GM12878 (cell line): ENCODE data around the gene GNL3. TPM values are rescaled to one million over a fixed set of nuclear protein-coding genes. Genes with fewer than 3 reads are reported as not detected.
A peak's percentile ranks its signal among the peaks of the same experiment; 100 is the strongest.

Source experiments
- BACH1 ChIP-seq: fragments of 450-650 bp; IDR thresholded peaks from 2 replicates; pipeline ENCODE4 v1.6.1; 2017; ENCODE audit warnings: mild to moderate bottlenecking, borderline replicate concordance
- BCLAF1 ChIP-seq: fragments of 450-650 bp; IDR thresholded peaks from 2 replicates; pipeline ENCODE4 v1.6.1; 2017; ENCODE audit warnings: antibody characterized with exemption, mild to moderate bottlenecking, moderate library complexity
- BMI1 ChIP-seq: fragments of 450-650 bp; IDR thresholded peaks from 2 replicates; pipeline ENCODE4 v1.6.1; 2016; ENCODE audit warnings: mild to moderate bottlenecking, moderate library complexity, borderline replicate concordance
- CHD2 ChIP-seq: IDR thresholded peaks from 2 replicates; pipeline ENCODE4 v1.6.1; 2011; ENCODE audit warnings: low read depth, low read length, improper control_type of control experiment, borderline replicate concordance
- E2F4 ChIP-seq: IDR thresholded peaks from 2 replicates; pipeline ENCODE4 v1.6.1; 2012; ENCODE audit warnings: low read depth, low read length, improper control_type of control experiment
- HDAC2 ChIP-seq: fragments of 200-600 bp; sonication (generic); IDR thresholded peaks from 2 replicates; pipeline ENCODE4 v1.6.1; 2017
- HDAC6 ChIP-seq: fragments of 200-600 bp; sonication (generic); IDR thresholded peaks from one replicate; pipeline ENCODE4 v1.8.0; 2017; ENCODE audit warnings: antibody characterized with exemption; ENCODE audit not compliant: unreplicated experiment
- IKZF2 ChIP-seq, 2 experiments: fragments of 450-650 bp; IDR thresholded peaks; 2 replicates each; pipeline ENCODE4 v1.6.1; 2017; ENCODE audit warnings: mild to moderate bottlenecking in 2 of 2, moderate library complexity in 2 of 2
- JUNB ChIP-seq: IDR thresholded peaks from 2 replicates; pipeline ENCODE4 v1.6.1; 2016; ENCODE audit warnings: antibody characterized with exemption, mild to moderate bottlenecking
- PAX5 ChIP-seq: IDR thresholded peaks from 2 replicates; pipeline ENCODE4 v1.6.1; 2011; ENCODE audit warnings: low read depth, low read length, borderline replicate concordance
- PKNOX1 ChIP-seq: fragments of 450-650 bp; IDR thresholded peaks from 2 replicates; pipeline ENCODE4 v1.6.1; 2016; ENCODE audit warnings: mild to moderate bottlenecking
- REST ChIP-seq: IDR thresholded peaks from 2 replicates; pipeline ENCODE4 v1.6.1; 2012; ENCODE audit warnings: mild to moderate bottlenecking, low read depth, low read length
- ZBTB33 ChIP-seq: fragments of 450-650 bp; IDR thresholded peaks from 2 replicates; pipeline ENCODE4 v1.6.1; 2017; ENCODE audit warnings: mild to moderate bottlenecking
- ZNF207 ChIP-seq: fragments of 450-650 bp; IDR thresholded peaks from 2 replicates; pipeline ENCODE4 v1.6.1; 2014; ENCODE audit warnings: antibody characterized with exemption, mild to moderate bottlenecking, borderline replicate concordance
- ZNF622 ChIP-seq: fragments of 450-650 bp; IDR thresholded peaks from 2 replicates; pipeline ENCODE4 v1.6.1; 2017; ENCODE audit warnings: mild to moderate bottlenecking, inconsistent platforms
- polyA plus RNA-seq, 11 experiments: library from polyadenylated mRNA; depleted of rRNA in 4 of 11; unstranded in 6 of 11; stranded (reverse) in 5 of 11; fragments of >200 nt; fragmentation: Nextera tagmentation in 4 of 11; fragmentation: Illumina TruSeq in 1 of 11; extraction: Ambion mirVana in 4 of 11; extraction: Trizol in 1 of 11; gene quantifications; 1 replicate in 1 of 11; 2 replicates in 10 of 11; pipeline versions ENCODE4 v1.2.1 to v1.2.3, GENCODE V29; 2011 to 2016; ENCODE audit warnings: inconsistent platforms in 2 of 11, missing spikeins in 2 of 11, low read depth in 1 of 11
- total RNA-seq, 4 experiments: library from RNA; depleted of rRNA in 3 of 4; stranded (reverse); fragments of >200 nt in 3 of 4; fragmentation: Illumina TruSeq in 1 of 4; extraction: Trizol in 1 of 4; gene quantifications; 2 replicates each; pipeline versions ENCODE4 v1.2.1 to v1.2.3, GENCODE V29; 2013 to 2021

GNL3 gene
- total and polyA plus RNA-seq, 10 of the 15 experiments (the other 5 are each of a cell fraction or from before 2014, with no cell fraction given) = 172 to 368 (median 257) TPM

GRCh38 chr3:52685709-52686691 is at the start of gene GNL3, which contains the start of gene PBRM1 (continued):
- peak; percentile 71 for TF ChIP-seq PKNOX1
- peak; percentile 26; the same call in 1 of the 2 replicates for TF ChIP-seq PAX5
- TF ChIP-seq BACH1 = peak; percentile 86
- no peak for TF ChIP-seq REST
- TF ChIP-seq BMI1 = no peak
- TF ChIP-seq ZNF622 = no peak
- no peak for TF ChIP-seq BCLAF1
- TF ChIP-seq JUNB = no peak
- TF ChIP-seq HDAC6 = no peak
- TF ChIP-seq IKZF2 (IDR thresholded peaks at IDR 0.05) = no peak; a peak in 1 of 4 replicates
- TF ChIP-seq ZBTB33 = no peak
- 0 out of 2 replicates have a peak, but pooled peaks have one; percentile 21 for TF ChIP-seq E2F4
- TF ChIP-seq CHD2 = no peak
- TF ChIP-seq ZNF207 = peak; percentile 95
- TF ChIP-seq HDAC2 = no peak
